ENCODE measurements around the gene PAQR3. TPM values are rescaled to one million over a fixed set of nuclear protein-coding genes. Genes with fewer than 3 reads are reported as not detected.

The PAQR3 gene
- total and polyA plus RNA-seq, 2 of the 8 experiments (the other 6 are each of a cell fraction or from before 2014, with no cell fraction given) = 28.9 to 35.2 TPM

DNA sequence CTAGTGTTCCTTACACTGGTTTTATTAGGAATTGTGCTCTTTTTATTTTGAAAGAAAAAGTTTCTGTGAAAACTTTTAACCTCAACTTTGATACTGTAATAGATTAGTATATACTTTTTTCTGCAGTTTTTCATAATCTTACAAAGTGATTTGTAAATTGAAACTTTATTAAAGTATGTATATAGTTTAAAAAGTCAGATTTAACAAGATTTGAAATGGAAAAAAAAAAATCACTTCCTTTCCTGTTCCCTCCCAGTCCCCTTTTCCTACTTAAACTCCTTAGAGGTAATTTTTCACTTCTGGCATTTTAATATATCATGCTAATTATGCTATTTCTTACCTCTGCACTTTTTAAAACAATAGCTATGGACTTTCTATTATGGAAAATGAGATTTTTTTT lies 49.3 kb downstream of the PAQR3 start:
- H3K79me1 ChIP-seq (ENCODE audit: low read depth, low read length) = no peaks in the 10 kb centered on the region
- H4K8ac ChIP-seq (ENCODE audit: extremely low read depth, insufficient read depth, low read length) = no peak overlapping the region
- peaks cover 0 to 23% (median 4%) of the 10 kb centered on the region in 4 experiments; a peak in 3 of 8 replicates for H3K36me3 ChIP-seq (ENCODE audit: control insufficient read depth in 2 of 4, insufficient read depth in 4 of 4, low read length in 3 of 4)
- no peak overlapping the region for H2BK20ac ChIP-seq (ENCODE audit: low read length)
- no peak overlapping the region for H3K56ac ChIP-seq (replicated peaks; ENCODE audit: insufficient read length, low read depth, low read length)
- no peak overlapping the region for H3K18ac ChIP-seq (ENCODE audit: extremely low read depth, low read length)
- ChIA-PET POLR2A (ENCODE audit: partially characterized antibody) (no interaction called here), CTCF (ENCODE audit: partially characterized antibody) (no interaction called here)
- no peak overlapping the region for H2AFZ ChIP-seq (ENCODE audit: low read length)
- no peak overlapping the region for H2BK15ac ChIP-seq (ENCODE audit: low read length)
- no peaks in the 10 kb centered on the region for H4K20me1 ChIP-seq (replicated peaks in 1 of 2; ENCODE audit: control insufficient read depth in 1 of 2, insufficient read depth in 2 of 2, low read length in 2 of 2)
- no peaks in the 10 kb centered on the region for H3K23me2 ChIP-seq (ENCODE audit: low read depth, low read length)
- no peak overlapping the region for H3K27ac ChIP-seq (ENCODE audit: low read depth, low read length)
- no peak overlapping the region for H2AK5ac ChIP-seq (ENCODE audit: low read depth, low read length)
- DNase-seq (ENCODE audit: low read depth in 1 of 2, low spot score in 2 of 2) (no peak), FAIRE-seq (no peak)
- no peak overlapping the region for H4K5ac ChIP-seq (ENCODE audit: insufficient read length, low read depth, low read length)
- no peaks in the 10 kb centered on the region for H3K9me3 ChIP-seq (ENCODE audit: insufficient read depth in 2 of 2, low read depth in 1 of 2, low read length in 1 of 2)
- no peak overlapping the region for H2BK120ac ChIP-seq (replicated peaks; ENCODE audit: low read depth, low read length)
- H3K23ac ChIP-seq (ENCODE audit: insufficient read length) = no peak overlapping the region
- no peak overlapping the region for H2BK12ac ChIP-seq (ENCODE audit: low read depth, low read length)
- H3K9ac ChIP-seq (replicated peaks in 1 of 4; ENCODE audit: extremely low read depth in 1 of 4, low read depth in 3 of 4, low read length in 3 of 4) = no peak overlapping the region
- no peak overlapping the region for H3K4me3 ChIP-seq (ENCODE audit: extremely low read depth in 1 of 4, insufficient read depth in 2 of 4, low read depth in 3 of 4, low read length in 4 of 4)
- H3K4ac ChIP-seq (replicated peaks; ENCODE audit: insufficient read length, low read depth, low read length) = no peak overlapping the region
- H3K14ac ChIP-seq (ENCODE audit: insufficient read length) = no peak overlapping the region
- H4K91ac ChIP-seq (replicated peaks; ENCODE audit: insufficient read length, low read length) = no peak overlapping the region
- H3K4me1 ChIP-seq (replicated peaks in 1 of 4; ENCODE audit: control insufficient read depth in 3 of 4, insufficient read depth in 4 of 4, low read length in 3 of 4) = no peaks in the 10 kb centered on the region
- H2BK5ac ChIP-seq (ENCODE audit: low read depth, low read length) = no peak overlapping the region
- no peaks in the 10 kb centered on the region for H3K79me2 ChIP-seq (ENCODE audit: control insufficient read depth in 1 of 2, insufficient read depth in 2 of 2, low read length in 2 of 2)
- TF ChIP-seq CEBPB (IDR thresholded peaks at IDR 0.05; ENCODE audit: low read depth, low read length) = no peak
- no peak for TF ChIP-seq CHD2 (IDR thresholded peaks at IDR 0.05; ENCODE audit: low read length)
- no peak for TF ChIP-seq SIX5 (IDR thresholded peaks at IDR 0.05; ENCODE audit: low read depth, low read length)
- TF ChIP-seq, protein P1, sequence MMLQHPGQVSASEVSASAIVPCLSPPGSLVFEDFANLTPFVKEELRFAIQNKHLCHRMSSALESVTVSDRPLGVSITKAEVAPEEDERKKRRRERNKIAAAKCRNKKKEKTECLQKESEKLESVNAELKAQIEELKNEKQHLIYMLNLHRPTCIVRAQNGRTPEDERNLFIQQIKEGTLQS (IDR thresholded peaks at IDR 0.05; ENCODE audit: insufficient read depth, low read depth, low read length) = no peak
- no peak for TF ChIP-seq YY1 (IDR thresholded peaks at IDR 0.05; ENCODE audit: low read depth, low read length)
- no peak for TF ChIP-seq EZH2 (IDR thresholded peaks at IDR 0.05; ENCODE audit: low read depth, low read length, severe bottlenecking)
- TF ChIP-seq, protein P2, sequence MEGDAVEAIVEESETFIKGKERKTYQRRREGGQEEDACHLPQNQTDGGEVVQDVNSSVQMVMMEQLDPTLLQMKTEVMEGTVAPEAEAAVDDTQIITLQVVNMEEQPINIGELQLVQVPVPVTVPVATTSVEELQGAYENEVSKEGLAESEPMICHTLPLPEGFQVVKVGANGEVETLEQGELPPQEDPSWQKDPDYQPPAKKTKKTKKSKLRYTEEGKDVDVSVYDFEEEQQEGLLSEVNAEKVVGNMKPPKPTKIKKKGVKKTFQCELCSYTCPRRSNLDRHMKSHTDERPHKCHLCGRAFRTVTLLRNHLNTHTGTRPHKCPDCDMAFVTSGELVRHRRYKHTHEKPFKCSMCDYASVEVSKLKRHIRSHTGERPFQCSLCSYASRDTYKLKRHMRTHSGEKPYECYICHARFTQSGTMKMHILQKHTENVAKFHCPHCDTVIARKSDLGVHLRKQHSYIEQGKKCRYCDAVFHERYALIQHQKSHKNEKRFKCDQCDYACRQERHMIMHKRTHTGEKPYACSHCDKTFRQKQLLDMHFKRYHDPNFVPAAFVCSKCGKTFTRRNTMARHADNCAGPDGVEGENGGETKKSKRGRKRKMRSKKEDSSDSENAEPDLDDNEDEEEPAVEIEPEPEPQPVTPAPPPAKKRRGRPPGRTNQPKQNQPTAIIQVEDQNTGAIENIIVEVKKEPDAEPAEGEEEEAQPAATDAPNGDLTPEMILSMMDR (IDR thresholded peaks at IDR 0.05; ENCODE audit: control extremely low read depth in 1 of 3, insufficient read depth in 1 of 3, low read depth in 1 of 3, low read length in 3 of 3) = no peak
- TF ChIP-seq KDM5A (IDR thresholded peaks at IDR 0.05; ENCODE audit: low read length) = no peak
- no peak for TF ChIP-seq SP4 (IDR thresholded peaks at IDR 0.05; ENCODE audit: low read length)
- no peak for TF ChIP-seq BACH1 (IDR thresholded peaks at IDR 0.05; ENCODE audit: low read length)
- TF ChIP-seq GTF2F1 (IDR thresholded peaks at IDR 0.05; ENCODE audit: borderline replicate concordance, low read depth, low read length) = no peak
- no peak for TF ChIP-seq GABPA (IDR thresholded peaks at IDR 0.05; ENCODE audit: borderline replicate concordance, insufficient read depth, low read length)
- TF ChIP-seq, protein P3, sequence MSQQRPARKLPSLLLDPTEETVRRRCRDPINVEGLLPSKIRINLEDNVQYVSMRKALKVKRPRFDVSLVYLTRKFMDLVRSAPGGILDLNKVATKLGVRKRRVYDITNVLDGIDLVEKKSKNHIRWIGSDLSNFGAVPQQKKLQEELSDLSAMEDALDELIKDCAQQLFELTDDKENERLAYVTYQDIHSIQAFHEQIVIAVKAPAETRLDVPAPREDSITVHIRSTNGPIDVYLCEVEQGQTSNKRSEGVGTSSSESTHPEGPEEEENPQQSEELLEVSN (IDR thresholded peaks at IDR 0.05) = no peak
- H3K4me2 ChIP-seq (ENCODE audit: insufficient read depth in 1 of 2, low read depth in 2 of 2, low read length in 2 of 2) = no peak overlapping the region
- H3K27me3 ChIP-seq (replicated peaks in 1 of 4; ENCODE audit: control insufficient read depth in 3 of 4, extremely low read depth in 1 of 4, insufficient read depth in 3 of 4, low read length in 3 of 4) = no peaks in the 10 kb centered on the region

Data from H1 (cell line).